ENCODE data around the gene ZNF708.
"Not testable (repeated sequence)": the region's sequence is repeated elsewhere in the genome, so short reads cannot be mapped to it uniquely, and the experiment has no call there.

Gene ZNF708

DNA sequence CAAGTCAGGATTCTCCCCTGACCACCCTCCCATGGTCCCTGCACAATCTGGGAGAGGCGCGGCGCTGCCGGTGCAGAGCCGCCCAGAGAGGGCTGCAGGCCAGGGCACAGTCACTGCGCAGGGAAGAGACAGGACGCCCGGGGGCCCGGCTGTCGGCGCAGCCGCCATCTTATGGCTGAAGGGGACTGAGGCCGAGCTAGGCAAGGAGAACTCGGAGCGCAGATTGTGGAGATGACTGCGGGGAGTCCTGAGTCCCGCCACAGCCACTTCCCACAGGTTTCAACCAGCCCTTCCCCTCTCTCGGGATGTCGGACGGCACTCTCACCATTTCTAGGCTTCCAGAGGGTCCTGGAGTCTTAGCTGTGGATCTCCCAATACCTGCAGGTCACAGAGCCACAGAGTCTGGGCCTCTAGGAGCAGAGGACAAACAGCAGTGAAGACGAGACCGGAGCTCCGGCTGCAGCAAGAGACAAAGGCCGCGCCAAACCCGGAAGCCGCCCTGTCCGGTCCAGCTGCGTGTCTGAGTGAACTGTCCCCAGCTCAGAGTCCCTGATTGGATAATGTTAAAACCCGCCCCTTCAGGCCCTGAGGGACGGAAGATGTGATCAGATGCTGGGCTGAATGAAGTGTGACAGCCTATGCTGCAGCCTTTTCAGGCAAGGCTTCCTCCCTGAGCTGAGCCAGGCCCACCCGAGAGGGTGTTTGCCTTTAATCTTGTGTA is at the start of gene ZNF708:
Gene ZNF708 (minus strand): TSS at position 526 of the 721 bp plus-strand sequence. CDS start 198 bp downstream, at position 328.
- DNase-seq (ENCODE audit: low read depth, low spot score): peak; percentile 63

DNA sequence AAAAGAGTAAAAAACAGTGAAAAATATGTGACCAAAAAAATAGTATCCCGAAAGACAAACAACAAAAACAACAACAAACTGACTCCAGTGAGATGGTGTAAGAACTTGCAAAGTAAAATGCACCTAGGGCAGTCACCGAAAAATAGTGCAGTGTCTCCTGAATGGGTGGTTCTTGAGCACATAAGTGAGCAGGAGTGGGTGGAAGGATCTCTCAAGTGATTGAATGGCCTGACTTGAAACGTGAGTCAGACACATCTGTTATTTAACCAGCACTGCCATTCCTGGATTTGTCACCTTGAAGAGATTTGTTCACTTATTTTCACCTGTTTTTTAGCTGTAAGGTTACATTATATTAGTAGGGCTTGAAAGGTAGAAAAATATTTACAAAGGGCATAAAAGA is 33.1 kb upstream of the ZNF708 start:
- no peak for DNase-seq (ENCODE audit: low read depth, low spot score)

DNA sequence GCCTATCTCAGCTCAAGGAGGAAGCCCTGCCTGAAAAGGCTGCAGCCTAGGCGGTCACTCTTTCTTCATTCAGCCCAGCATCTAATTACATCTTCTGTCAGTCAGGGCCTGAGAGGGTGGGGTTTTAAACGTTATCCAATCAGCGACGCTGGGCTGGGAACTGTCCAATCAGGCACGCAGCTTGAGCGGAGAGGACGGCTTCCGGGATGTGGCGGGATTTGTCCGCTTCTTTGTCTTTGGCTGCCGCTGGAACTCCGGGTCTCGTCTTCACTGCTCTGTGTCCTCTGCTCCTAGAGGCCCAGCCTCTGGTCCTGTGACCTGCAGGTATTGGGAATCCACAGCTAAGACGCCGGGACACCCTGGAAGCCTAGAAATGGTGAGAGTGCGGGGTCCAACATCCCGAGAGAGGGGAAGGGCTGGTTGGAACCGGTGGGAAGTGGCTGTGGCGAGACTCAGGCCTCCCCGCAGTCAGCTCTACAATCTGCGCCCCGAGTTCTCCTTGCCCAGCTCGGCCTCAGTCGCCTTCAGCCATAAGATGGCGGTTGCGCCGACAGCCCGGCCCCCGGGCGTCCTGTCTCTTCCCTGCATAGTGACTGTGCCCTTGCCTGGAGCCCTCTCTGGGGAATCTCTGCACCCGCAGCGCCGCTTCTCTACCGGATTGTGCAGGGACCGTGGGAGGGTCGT is 29.7 kb upstream of the ZNF708 start, which contains the start of gene ZNF738:
Gene ZNF738 (plus strand): TSS at position 233 of the 684 bp plus-strand sequence. CDS start 141 bp downstream, at position 374.
- DNase-seq (ENCODE audit: low read depth, low spot score): peak; percentile 66

DNA sequence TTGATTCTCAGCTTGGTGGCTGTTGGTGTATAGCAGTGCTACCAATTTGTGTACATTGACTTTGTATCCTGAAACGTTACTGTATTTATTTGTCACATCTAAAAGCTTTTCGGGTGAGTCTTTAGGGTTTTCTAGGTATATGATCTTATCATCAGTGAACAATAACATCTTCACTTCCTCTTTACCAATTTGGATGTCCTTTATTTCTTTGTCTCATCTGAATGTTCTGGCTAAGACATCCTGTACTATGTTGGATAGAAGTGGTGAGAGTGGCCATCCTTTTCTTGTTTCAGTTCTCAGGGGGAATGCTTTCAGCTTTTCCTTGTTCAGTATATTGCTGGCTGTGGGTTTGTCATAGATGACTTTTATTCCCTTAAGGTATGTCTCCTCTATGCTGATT is 23.6 kb upstream of the ZNF708 start:
- no peak for DNase-seq (ENCODE audit: low read depth, low spot score)

DNA sequence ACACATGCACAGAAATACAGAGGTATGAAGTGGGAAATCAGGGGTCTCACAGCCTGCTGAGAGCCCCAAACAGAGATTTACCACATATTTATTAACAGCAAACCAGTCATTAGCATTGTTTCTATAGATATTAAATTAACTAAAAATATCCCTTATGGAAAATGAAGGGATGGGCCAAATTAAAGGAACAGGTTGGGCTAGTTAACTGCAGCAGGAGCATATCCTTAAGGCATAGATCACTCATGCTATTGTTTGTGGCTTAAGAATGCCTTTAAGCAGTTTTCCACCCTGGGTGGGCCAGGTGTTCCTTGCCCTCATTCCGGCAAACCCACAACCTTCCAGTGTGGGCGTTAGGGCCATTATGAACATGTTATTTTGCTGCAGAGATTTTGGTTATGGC is 15.6 kb upstream of the ZNF708 start:
- not testable (repeated sequence) for DNase-seq (ENCODE audit: low read depth, low spot score)

DNA sequence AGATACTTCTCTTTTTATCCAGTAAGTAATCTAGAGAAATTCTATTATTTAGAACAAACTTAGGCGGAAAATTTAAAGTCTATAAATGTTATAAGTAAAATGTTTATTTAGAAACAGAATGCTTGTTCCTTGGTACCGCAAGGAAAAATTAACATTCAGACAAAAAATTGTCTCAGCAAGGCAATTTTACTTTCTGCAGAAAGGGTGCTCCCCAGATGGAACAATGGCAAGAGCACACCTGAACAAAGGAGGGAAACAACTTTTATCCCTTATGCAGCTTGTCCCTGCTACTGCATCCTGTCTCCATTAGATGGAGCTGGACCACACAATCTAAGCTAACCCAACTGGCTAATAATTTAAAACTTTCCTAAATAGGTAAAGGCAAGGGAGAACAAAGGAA is 6.5 kb upstream of the ZNF708 start:
- no peak for DNase-seq (ENCODE audit: low read depth, low spot score)

DNA sequence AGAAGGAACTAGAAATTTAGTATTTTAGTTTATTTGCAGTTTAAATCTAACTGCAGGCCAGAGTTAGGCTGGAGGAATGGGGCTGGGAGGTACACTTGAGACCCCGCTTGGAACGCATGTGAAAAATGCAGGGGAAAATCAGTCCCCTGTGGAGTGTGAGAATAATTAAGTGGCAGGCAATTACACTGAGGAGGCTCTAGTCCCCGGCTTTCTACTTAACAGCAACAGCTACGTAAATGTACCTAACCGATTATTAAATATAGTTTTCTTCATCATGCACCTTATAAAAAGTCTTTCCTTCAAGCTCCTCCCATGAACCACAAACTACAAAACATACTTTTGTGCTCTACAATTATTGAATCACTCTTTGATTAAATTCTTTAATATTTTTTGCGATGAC is 804 bp downstream of the ZNF708 start:
- no peak for DNase-seq (ENCODE audit: low read depth, low spot score)

DNA sequence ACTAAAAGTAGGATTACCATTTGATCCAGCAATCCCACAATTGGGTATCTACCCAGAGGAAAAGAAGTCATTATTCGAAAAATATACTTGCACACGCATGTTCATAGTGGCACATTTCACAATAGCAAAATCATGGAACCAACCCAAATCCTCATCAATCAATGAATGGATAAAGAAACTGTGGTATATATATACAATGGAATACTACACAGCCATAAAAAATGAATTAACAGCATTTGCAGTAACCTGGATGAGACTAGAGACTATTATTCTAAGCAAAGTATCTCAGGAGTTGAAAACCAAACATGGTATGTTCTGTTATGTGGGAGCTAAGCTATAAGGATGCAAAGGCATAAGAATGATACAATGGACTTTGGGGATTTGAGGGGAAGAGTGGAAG is 3.0 kb downstream of the ZNF708 start:
- DNase-seq (ENCODE audit: low read depth, low spot score): no peak

DNA sequence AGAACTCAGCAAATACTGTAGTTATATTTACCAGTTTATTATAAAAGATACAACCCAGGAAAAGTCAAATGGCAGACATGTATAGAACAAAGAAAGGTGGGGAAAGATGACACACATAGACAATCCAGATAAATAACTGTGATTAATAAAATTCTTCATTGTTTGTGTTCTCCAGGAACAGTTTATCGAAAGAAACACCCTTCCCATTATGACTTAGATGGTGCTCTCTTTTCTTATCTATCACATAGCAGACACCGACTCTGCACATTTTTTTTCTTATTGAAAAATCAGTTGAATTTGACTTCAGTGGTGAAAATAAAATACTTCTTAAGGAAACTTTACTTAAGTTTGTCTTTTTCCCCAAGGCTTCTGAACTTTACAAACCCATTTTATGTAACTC is 6.2 kb downstream of the ZNF708 start:
- no peak for DNase-seq (ENCODE audit: low read depth, low spot score)

DNA sequence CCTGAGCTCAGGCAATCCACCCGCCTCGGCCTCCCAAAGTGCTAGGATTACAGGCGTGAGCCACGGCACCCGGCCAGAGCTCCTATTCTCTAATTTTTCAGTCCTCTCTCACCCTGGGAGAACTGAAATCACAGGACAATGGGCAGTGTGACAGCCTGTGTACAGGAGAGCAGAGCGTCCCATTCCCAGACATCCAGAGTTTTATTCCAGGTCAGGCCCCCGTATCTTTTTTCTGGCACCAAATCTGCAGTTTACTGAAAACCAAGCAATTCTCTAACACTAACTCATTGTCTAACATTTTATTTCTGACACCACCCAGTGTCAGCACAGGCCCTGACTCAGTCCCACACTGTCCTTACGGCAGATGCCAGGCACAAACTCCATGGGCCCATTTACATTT is 6.7 kb downstream of the ZNF708 start:
- no peak for DNase-seq (ENCODE audit: low read depth, low spot score)

DNA sequence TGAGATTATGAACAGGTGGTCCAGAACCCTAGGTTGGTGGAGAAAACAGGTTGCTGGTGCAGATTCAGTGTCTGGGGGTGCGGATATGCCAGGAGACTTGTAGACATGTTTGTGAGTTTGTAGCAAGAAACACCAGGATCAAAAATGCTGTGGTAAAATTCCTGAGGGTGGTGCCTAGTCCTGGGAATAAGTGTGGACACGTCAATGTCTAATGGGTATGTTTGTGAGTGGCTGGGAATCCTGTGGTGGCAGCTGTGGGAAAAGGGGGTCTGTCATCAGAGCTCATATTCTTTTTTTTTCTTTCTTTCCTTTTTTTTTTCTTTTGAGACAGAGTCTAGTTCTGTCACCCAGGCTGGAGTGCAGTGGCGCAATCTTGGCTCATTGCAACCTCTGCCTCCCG is 7.2 kb downstream of the ZNF708 start:
- DNase-seq (ENCODE audit: low read depth, low spot score): no peak

DNA sequence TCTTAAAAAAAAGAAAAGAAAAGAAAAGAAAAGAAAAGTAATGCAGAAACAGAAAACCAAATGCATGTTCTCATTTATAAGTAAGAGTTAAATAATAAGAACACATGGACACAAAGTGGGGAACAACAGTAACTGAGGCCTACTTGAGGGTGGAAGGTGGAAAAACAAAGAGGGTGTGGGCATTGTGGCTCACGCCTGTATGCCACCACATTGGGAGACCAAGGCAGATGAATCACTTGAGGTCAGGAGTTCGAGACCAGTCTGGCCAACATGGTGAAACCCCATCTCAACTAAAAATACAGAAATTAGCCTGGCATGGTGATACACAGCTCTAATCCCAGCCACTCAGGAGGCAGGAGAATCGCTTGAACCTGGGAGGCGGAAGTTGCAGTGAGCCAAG is 8.1 kb downstream of the ZNF708 start:
- DNase-seq (ENCODE audit: low read depth, low spot score): no peak

DNA sequence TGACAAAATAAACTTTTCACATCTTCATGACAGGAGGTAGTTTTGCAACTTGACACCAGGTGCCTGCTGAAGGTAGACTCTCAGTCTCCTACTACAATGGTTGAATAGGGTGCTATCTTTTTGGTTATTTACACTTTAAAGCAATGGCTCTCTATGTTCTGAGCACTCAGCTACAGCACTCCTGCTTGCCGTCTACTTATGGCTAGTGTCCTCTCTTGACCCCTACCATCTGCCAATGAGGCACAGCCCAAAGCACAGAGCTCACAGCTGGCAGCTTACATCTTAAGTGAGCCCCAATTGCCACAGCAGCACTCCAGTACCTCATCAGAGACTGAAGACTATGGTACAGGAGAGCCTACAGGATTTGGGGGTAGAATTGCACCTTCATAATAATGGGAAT is 11.4 kb downstream of the ZNF708 start:
- DNase-seq (ENCODE audit: low read depth, low spot score): no peak

DNA sequence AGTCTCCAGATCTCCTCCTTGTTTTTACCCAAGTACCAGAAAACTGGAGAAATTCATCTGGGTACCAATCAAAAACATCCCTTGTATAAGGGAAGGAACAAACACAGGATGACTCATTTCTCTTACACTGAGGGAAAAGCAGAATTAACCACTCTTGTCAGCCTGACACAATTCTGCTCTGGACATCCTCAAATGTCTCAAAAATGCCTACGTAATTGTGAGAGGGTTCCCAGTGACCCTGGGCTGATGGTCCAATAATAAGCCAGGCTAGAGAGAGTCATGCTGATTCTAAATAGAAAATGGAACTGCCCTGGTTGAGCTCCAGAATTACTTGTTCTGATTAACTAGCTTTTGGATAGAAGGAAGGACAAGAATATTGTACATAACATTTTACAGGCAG is 14.5 kb downstream of the ZNF708 start:
- no peak for DNase-seq (ENCODE audit: low read depth, low spot score)

DNA sequence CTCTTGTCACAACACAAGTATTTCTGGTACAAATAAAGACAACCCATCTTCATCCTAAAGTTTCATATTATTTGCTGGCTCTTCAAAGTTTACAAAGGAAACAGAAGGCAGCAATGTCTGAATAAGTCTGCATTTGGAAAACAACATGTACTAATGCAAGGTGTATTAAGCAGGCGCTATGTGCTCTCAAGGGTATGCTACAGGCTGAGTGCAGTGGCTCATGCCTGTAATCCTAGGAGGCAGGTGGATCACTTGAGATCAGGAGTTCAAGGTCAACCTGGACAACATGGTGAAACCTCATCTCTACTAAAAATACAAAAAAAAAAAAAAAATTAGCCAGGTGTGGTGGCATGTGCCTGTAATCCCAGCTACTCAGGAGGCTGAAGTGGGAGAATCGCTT is 16.4 kb downstream of the ZNF708 start:
- not testable (repeated sequence) for DNase-seq (ENCODE audit: low read depth, low spot score)

DNA sequence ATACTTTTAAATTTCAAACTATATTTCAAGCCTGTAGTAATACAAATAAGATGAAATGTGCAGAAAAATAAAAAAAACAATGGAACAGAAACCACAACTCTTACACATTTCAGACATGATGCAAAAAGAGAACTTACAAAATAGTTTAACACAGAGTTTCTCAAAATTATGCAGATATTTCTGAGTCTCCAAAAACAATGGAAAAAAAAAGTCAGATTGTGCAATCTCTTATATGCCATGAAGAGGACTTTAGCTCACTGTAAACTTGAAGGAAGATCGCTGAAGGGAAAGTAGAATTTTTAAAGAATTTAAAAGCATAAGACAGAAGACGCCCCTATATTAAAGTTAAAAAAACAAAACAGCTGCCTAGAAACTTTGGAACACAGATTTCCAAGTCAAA is 20.4 kb downstream of the ZNF708 start:
- no peak for DNase-seq (ENCODE audit: low read depth, low spot score)

DNA sequence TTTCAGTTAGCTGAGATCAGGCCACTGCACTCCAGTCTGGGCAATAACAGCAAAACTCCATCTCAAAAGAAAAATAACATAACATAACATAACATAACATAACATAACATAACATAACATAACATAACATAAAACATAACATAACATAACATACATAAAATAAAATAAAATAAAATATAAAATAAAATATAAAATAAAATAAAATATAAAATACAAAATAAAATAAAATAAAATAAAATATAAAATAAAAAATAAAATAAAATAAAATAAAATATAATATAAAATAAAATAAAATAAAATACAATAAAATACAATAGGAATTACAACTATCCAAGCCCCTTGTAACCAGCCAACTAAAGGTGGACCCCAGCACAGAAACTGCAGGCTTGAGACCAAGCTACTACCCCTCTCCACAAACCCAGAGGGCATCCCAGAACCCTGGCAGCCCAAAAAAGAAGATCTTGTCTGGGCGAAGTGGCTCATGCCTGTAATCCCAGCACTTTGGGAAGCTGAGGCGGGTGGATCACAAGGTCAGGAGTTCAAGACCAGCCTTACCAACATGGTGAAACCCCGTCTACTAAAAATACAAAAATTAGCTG is 22.2 kb downstream of the ZNF708 start:
- DNase-seq (ENCODE audit: low read depth, low spot score): not testable (repeated sequence)

DNA sequence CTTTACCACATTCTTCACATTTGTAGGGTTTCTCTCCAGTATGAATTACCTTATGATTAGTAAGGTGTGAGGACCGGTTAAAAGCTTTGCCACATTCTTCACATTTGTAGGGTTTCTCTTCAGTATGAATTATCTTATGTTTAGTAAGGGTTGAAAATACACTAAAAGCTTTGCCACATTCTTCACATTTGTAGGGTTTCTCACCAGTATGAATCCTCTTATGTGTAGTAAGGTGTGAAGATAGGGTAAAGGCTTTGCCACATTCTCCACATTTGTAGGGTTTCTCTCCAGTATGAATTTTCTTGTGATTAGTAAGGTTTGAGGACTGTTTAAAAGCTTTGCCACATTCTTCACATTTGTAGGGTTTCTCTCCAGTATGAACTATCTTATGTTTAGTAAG is 35.4 kb downstream of the ZNF708 start:
- DNase-seq (ENCODE audit: low read depth, low spot score): not testable (repeated sequence)

DNA sequence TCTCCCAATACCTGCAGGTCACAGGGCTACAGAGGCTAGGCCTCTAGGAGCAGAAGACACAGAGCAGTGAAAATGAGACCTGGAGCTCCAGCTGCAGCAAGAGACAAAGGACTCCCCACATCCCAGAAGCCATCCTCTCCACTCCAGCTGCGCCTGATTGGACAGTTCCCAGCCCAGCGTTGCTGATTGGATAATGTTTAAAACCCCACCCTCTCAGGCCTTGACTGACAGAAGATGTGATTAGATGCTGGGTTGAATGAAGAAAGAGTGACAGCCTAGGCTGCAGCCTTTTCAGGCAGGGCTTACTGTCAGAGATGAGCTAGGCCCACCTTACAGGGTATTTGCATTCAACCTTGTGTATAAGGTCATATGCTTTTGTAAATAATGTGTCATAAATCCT is 59.4 kb downstream of the ZNF708 start:
- DNase-seq (ENCODE audit: low read depth, low spot score): no peak

DNA sequence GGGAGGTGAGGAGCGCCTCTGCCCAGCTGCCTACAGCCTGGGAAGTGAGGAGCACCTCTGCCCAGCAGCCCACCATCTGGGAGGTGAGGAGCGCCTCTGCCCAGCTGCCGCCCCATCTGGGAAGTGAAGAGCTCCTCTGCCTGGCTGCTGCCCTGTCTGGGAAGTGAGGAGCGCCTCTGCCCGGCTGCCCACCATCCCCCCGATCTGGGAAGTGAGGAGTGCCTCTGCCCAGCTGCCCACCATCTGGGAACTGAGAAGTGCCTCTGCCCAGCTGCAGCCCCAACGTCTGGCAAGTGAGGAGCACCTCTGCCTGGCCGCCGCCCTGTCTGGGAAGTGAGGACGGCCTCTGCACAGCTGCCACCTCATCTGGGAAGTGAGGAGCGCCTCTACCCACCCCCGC is 64.3 kb downstream of the ZNF708 start:
- DNase-seq (ENCODE audit: low read depth, low spot score): no peak

DNA sequence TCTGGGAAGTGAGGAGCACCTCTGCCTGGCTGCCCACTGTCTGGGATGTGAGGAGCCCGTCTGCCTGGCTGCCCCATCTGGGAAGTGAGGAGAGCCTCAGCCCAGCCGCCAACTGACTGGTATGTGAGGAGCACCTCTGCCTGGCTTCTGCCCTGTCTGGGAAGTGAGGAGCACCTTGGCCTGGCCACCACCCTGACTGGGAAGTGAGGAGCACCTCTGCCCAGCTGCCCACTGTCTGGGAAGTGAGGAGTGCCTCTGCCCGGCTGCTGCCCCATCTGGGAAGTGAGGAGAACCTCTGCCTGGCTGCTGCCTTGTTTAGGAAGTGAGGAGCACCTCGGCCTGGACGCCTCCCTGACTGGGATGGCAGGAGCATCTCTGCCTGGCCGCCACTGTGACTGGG is 64.8 kb downstream of the ZNF708 start:
- DNase-seq (ENCODE audit: low read depth, low spot score): no peak

DNA sequence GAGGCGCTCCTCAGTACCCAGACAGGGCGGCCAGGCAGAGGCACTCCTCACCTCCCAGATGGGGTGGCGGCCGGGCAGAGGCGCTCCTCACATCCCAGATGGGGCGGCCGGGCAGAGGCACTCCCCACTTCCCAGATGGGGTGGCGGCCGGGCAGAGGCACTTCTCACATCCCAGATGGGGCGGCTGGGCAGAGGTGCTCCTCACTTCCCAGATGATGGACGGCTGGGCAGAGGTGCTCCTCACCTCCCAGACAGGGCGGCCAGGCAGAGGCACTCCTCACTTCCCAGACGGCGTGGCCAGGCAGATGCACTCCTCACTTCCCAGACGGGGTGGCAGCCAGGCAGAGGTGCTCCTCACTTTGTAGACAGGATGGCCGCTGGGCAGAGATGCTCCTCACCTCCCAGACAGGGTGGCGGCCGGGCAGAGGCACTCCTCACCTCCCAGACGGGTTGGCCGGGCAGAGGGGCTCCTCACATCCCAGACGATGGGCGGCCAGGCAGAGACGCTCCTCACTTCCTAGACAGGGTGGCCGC is 68.3 kb downstream of the ZNF708 start:
- not testable (repeated sequence) for DNase-seq (ENCODE audit: low read depth, low spot score)

All from activated CD4-positive, CD25-positive, alpha-beta regulatory T cell treated with anti-CD3 and anti-CD28 coated beads, Interleukin-2, amount 50 U/mL, for 16 hours (primary cell).